22Rv1 (cell line): ENCODE data around the gene TCF12.

Experiments
- ZFX ChIP-seq: fragments of 450-650 bp; IDR thresholded peaks from 2 replicates; pipeline ENCODE4 v1.6.1; 2017; ENCODE audit warnings: antibody characterized with exemption, borderline replicate concordance
- TF ChIP-seq, protein P1 (sequence below): fragments of 450-650 bp; IDR thresholded peaks from 2 replicates; pipeline ENCODE4 v1.5.1; 2017; ENCODE audit warnings: mild to moderate bottlenecking

DNA sequence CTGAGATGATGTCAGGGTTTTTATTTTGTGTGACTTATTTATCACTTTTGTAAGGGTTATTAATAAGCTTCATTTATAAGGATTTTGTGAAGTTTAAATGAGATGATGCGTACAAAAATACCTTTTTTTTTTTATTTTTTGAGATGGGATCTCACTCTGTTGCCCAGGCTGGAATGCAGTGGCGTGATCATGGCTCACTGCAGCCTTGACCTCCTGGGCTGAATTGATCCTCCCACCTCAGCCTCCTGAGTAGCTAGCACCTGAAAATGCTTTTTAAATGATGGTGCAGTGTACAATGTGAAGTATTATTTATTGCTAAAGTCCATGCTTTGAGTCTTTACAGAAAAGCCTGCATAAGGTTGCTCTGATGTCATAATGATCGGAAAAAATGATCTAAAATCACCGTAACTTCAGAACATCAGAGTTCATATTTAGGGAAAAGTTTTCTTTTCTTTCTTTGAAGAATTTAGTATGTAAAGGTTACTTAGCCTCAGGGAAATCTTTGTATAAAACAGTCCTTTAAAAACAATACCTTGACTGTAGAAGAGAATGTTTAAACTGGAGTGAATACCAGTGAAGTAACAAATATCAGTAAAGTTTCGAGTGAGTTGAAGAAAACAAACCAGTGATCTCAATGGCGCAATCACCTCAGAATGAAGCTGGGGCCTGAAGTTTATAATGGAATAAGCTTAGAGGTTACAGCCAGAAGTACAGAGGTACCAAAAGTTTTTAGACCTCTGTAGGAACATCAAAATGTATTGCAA lies 29.7 kb downstream of the TCF12 start:
- TF ChIP-seq, protein P1, sequence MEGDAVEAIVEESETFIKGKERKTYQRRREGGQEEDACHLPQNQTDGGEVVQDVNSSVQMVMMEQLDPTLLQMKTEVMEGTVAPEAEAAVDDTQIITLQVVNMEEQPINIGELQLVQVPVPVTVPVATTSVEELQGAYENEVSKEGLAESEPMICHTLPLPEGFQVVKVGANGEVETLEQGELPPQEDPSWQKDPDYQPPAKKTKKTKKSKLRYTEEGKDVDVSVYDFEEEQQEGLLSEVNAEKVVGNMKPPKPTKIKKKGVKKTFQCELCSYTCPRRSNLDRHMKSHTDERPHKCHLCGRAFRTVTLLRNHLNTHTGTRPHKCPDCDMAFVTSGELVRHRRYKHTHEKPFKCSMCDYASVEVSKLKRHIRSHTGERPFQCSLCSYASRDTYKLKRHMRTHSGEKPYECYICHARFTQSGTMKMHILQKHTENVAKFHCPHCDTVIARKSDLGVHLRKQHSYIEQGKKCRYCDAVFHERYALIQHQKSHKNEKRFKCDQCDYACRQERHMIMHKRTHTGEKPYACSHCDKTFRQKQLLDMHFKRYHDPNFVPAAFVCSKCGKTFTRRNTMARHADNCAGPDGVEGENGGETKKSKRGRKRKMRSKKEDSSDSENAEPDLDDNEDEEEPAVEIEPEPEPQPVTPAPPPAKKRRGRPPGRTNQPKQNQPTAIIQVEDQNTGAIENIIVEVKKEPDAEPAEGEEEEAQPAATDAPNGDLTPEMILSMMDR: no peak
- no peak for TF ChIP-seq ZFX
